NB4 (cell line): Measurements from ENCODE around the gene NKAIN4.

Experiments
- POLR2A ChIP-seq: IDR thresholded peaks from 2 replicates; pipeline ENCODE4 v1.6.1; 2011; ENCODE audit warnings: mild to moderate bottlenecking; ENCODE audit not compliant: insufficient read length; ENCODE audit errors: extremely low read depth
- TF ChIP-seq, protein P1 (sequence below): IDR thresholded peaks from one replicate; pipeline ENCODE4 v1.5.1; 2012; ENCODE audit warnings: low read depth, low read length
- TF ChIP-seq, protein P2 (sequence below): IDR thresholded peaks from 2 replicates; pipeline ENCODE4 v1.6.1; 2011; ENCODE audit warnings: low read depth, low read length

DNA sequence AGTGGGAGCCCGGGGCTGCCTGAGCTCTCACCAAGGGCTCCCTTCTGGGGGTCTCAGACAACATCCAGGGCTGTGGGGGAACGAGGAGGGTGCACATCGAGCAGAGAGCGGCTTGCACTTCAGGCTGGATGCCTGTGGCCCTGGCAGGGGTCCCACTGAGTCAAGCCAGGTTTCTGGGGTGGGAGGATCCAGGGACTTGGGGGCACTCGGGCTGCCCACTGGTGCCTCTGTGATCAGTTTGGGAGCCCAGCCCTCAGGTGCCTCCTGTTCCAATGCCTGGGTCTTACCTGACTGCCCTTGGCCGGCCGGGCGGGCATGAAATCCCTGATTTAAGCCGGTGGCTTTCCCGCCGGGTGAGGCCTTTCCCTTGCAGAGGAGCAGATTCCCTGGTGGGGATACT is 39.2 kb upstream of the NKAIN4 start:
- TF ChIP-seq, protein P1, sequence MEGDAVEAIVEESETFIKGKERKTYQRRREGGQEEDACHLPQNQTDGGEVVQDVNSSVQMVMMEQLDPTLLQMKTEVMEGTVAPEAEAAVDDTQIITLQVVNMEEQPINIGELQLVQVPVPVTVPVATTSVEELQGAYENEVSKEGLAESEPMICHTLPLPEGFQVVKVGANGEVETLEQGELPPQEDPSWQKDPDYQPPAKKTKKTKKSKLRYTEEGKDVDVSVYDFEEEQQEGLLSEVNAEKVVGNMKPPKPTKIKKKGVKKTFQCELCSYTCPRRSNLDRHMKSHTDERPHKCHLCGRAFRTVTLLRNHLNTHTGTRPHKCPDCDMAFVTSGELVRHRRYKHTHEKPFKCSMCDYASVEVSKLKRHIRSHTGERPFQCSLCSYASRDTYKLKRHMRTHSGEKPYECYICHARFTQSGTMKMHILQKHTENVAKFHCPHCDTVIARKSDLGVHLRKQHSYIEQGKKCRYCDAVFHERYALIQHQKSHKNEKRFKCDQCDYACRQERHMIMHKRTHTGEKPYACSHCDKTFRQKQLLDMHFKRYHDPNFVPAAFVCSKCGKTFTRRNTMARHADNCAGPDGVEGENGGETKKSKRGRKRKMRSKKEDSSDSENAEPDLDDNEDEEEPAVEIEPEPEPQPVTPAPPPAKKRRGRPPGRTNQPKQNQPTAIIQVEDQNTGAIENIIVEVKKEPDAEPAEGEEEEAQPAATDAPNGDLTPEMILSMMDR, result no peak
- no peak for TF ChIP-seq POLR2A
- TF ChIP-seq, protein P2, sequence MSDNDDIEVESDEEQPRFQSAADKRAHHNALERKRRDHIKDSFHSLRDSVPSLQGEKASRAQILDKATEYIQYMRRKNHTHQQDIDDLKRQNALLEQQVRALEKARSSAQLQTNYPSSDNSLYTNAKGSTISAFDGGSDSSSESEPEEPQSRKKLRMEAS, result no peak
